NCI-H1694 (cell line): Measurements from ENCODE around the gene TRIM27.
A peak's percentile ranks its signal among the peaks of the same experiment; 100 is the strongest.
"Not testable (repeated sequence)": the region's sequence is repeated elsewhere in the genome, so short reads cannot be mapped to it uniquely, and the experiment has no call there.

Experiments used
- DNase-seq: peaks from one replicate; lab custom pipeline; 2025; lab: John Stamatoyannopoulos, UW

Gene TRIM27

GRCh38 chr6:28896505-28897368 is 27.0 kb downstream of the TRIM27 start:
- DNase-seq, result peak; percentile 26

DNA sequence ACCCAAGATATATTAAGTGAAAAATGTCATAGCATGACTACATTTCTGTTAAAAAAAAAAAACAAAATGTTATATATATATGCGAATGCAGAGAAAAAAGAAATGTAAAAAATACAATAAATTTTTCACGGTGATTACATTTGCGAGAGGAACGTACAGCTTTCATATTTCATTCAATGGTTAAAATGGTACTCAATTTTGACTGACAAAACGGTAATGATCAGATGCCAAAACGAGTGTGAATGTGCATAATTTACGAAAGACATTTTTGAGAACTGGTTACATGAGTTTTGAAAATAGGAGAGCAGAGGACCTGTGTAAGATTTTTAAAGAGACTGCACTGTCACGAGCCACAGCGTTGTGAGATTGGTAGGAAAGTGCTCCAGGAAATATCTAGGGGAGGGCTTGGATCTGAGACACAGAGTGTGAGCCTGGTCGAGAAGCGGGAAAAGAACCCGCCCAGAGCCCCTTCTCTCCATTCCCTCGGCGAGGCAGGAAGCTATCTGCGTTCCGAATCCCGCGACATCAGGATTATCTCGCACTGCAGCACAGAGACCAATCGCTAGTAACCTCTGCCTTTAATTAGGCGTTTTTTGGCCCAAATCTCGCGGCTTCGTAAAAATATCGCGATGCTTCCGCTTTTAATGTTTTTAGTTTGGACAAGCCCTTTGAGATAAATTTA is 28.5 kb downstream of the TRIM27 start:
- DNase-seq, result peak; percentile 90

DNA sequence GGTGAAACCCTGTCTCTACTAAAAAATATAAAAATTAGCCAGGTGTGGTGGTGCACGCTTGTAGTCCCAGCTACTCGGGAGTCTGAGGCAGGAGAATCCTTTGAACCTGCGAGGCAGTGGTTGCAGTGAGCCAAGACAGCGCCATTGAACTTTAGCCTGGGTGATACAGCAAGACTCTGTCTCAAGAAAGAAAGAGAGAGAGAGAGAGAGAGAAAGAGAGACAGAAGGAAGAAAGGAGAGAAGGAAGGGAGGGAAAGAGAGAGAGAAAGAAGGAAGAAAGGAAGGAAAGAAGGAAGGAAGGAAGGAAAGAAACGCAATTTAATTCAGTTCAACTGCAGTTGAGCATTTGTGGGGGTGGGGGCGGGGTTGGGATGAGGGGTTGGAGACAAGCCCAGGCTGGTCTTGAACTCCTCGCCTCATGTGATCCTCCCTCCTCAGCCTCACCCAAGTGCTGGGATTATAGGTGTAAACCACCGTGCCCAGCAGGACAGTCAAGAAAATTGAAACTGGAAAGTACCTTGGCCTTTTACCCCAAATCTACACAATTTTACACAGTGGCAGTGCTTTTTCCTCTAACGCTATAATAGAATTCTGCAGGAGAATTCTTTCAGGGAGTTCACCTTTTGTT is 30.5 kb downstream of the TRIM27 start:
- no peak for DNase-seq

GRCh38 chr6:28892525-28892924 is 31.3 kb downstream of the TRIM27 start:
- DNase-seq, result no peak

GRCh38 chr6:28887796-28888496 is 35.8 kb downstream of the TRIM27 start:
- no peak for DNase-seq

DNA sequence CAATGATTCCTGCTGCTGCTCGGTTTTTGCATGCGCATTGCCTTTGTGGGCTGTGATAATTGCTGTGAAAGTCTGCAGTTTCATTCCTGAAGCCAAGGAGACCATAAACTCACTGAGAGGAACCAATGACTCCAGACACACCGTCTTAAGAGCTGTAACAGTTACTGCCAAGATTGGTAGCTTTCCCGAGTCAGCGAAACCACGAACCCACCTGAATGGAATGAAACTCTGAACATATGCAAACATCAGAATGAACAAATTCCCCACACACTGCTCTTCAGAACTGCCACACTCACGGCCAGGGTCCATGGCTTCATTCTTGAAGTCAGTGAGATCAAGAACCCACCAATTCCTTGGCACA is 37.7 kb downstream of the TRIM27 start:
- no peak for DNase-seq

- DNase-seq, result no peak
Observed at GRCh38 chr6:28884423-28885131, 39.2 kb downstream of the TRIM27 start.

GRCh38 chr6:28880894-28881780 is 42.6 kb downstream of the TRIM27 start:
- DNase-seq, result peak; percentile 79

DNA sequence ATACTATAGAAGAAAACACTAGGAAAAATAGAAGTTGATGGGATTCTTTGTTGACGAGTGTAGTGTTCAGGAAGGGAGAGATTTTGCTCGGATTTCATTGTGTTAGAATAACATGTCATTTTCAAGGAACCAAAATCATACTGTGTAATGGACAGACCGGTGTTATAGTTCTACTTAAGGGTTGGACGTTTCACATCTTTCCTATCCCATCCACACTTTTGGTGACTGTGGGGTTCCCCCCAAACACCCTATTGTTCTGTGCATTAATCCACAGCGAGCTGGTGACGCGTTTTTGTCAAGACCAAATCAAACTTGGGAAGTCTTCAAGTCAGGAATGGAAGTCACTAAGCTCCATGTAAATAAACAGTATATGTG is 43.3 kb downstream of the TRIM27 start:
- no peak for DNase-seq

DNA sequence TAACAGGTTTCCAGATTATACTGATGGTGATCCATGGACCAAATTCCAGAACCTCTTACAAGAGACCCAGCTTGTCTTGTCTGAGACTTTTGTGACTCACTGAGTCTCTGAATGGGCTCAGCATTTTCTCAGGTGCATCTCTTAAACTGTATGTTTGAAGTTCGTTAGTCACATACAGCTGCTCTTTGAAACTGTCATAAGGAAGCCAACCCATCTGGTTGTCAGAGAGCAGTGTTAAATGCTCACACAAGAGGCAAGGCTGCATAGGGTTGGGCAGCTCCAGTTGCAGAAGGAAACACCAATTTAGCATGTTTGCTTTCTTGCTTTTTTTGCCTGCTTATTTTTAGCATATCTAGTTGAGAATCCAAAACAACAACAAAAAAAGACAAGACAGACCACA is 47.1 kb downstream of the TRIM27 start:
- no peak for DNase-seq

- no peak for DNase-seq
Observed at GRCh38 chr6:28875191-28875747, 48.5 kb downstream of the TRIM27 start.

DNA sequence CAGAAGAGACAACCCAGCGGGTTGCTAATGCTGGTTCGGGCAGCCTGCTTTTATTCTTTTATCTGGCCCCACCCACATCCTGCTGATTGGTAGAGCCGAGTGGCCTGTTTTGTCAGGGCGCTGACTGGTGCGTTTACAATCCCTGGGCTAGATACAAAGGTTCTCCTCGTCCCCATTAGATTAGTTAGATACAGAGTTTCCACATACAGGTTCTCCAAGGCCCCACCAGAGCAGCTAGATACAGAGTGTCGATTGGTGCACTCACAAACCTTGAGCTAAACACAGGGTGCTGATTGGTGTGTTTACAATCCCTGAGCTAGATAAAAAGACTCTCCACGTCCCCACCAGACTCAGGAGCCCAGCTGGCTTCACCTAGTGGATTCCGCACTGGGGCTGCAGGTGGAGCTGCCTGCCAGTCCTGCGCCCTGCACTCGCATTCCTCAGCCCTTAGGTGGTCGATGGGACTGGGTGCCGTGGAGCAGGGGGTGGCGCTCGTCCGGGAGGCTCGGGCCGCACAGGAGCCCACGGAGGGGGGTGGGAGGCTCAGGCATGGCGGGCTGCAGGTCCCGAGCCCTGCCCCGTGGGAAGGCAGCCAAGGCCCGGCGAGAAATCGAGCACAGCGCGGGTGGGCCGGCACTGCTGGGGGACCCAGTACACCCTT is 51.5 kb downstream of the TRIM27 start:
- DNase-seq, result not testable (repeated sequence)

GRCh38 chr6:28871335-28872156 is 52.2 kb downstream of the TRIM27 start:
- no peak for DNase-seq

DNA sequence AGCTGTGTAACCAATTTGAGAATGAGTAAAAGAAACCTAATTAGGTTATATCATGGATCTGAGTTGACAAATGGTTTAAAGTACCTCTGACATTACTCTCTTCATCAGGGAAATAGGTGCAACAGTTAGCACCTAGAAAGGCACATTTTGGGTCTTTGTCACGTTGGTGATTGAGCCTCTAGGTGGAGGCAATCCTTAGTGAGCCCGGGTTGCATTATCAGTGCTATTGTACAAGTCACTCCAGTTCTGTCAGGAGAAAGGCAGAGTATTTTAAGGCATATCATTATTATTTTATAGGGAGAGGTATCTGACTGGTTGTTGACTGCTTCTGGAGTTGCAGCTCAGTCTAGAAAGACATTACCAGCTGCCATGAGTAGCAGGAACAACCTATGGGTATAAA is 54.9 kb downstream of the TRIM27 start:
- DNase-seq, result no peak

DNA sequence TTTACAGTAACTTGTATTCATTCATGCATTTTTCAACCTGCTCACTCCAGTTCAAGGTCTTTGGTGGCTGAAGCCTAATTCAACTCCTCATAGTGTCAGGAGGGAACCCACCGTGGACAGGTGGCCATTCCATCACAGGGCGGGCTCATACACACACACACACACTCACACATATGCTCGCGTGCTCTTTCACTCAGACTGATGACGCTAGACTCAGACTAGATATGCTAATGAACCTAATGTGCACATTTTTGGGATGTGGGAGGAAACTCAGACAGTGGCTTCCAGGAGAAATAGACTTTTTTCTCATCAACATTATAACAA is 56.7 kb downstream of the TRIM27 start:
- no peak for DNase-seq

DNA sequence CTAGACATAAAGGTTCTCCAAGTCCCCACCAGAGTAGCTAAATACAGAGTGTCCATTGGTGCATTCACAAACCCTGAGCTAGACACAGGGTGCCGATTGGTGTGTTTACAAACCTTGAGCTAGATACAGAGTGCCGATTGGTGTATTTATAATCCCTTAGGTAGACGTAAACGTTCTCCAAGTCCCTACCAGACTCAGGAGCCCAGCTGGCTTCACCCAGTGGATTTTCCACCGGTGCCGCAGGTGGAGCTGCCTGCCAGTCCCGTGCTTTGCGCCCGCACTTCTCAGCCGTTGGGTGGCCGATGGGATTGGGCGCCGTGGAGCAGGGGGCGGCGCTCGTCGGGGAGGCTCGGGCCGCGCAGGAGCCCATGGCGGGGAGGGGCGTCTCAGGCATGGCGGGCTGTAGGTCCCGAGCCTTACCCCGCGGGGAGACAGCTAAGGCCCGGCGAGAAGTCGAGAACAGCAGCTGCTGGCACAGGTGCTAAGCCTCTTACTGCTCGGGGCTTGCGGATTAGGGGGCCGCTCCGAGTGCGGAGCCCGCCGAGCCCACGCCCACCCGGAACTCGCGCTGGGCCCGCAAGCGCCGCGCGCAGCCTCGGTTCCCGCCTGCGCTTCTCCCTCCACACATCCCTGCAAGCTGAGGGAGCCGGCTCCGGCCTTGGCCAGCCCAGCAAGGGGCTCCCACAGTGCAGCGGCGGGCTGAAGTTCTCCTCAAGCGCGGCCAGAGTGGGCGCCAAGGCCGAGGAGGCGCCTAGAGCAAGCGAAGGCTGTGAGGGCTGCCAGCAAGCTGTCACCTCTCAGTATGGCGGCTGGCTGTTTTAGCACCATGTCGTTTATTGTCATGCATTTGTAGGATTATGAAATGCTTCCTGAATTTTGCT is 57.3 kb downstream of the TRIM27 start:
- not testable (repeated sequence) for DNase-seq

GRCh38 chr6:28865401-28866204 is 58.2 kb downstream of the TRIM27 start:
- no peak for DNase-seq
